ENCODE data around the gene GYPB. TPM values are rescaled to one million over a fixed set of nuclear protein-coding genes. Genes with fewer than 3 reads are reported as not detected.
"Not testable (repeated sequence)": the region's sequence is repeated elsewhere in the genome, so short reads cannot be mapped to it uniquely, and the experiment has no call there.

GYPB gene
- polyA plus RNA-seq, 2 of the 4 experiments (the other 2 are of a cell fraction) = not detected

DNA sequence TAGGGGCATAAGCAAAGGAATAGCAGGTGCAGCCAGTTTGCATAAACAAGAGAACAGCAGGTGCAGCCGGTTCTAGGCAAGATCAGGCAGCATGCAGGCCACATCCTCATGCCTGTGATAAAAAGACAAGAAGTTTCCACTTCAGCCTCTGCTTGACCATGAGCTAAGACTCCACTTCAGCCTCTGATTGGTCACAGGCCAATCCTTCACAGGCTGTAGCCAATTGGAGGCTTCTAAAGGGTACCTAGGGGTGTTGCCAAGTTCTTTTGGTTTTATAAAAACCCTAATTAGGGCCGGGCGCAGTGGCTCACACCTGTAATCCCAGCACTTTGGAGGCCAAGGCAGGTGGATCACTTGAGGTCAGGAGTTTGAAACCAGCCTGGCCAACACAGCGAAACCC, 23.0 kb downstream of the GYPB start:
- H3K27ac ChIP-seq; DNase-seq (ENCODE audit: low read depth in 1 of 2, low spot score in 1 of 2); POLR2A ChIA-PET; ATAC-seq; H3K9me3 ChIP-seq; H3K4me3 ChIP-seq; FAIRE-seq; H3K4me2 ChIP-seq; H3K4me1 ChIP-seq; CTCF ChIA-PET: not testable (repeated sequence)
- WGBS (ENCODE audit: missing lambda C conversion rate) = 10% methylated on average over 1 of the region's 4 CpGs

DNA sequence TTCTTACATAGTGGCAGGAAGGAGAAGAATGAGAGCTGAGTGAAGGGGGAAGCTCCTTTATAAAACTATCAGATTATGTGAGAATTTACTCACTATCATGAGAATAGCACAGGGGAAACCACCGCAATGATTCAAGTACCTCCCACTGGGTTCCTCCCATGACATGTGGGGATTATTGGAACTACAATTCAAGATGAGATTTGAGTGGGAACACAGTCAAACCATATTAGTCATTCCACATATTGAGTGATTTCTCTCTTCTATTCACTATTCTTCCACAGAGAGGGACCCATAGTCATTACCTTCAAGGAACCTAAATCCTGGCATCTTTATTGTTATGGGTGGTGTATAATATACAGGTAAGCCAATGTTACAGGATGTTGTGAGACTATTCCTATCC, 27.4 kb downstream of the GYPB start:
- H3K27ac ChIP-seq; H3K9me3 ChIP-seq; H3K4me3 ChIP-seq; H3K4me1 ChIP-seq; FAIRE-seq; DNase-seq (ENCODE audit: low read depth in 1 of 2, low spot score in 1 of 2); ATAC-seq; H3K4me2 ChIP-seq; POLR2A ChIA-PET; CTCF ChIA-PET: not testable (repeated sequence)
- WGBS (ENCODE audit: missing lambda C conversion rate) = no CpG with 5 or more reads among the region's 1 CpG

DNA sequence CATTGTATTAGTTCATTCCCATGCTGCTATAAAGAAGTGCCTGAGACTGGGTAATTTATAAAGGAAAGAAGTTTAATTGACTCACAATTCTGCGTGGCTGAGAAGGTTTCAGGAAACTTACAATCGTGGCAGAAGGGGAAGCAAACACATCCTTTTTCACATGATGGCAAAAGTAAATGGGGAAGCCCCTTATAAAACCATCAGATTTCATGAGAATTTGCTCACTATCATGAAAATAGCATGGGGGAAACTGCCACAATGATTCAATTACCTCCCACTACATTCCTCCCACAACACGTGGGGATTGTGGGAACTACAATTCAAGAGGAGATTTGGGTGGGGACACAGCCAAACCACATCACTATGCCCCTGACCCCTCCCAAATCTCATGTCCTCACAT, 28.5 kb downstream of the GYPB start:
- ATAC-seq; H3K4me3 ChIP-seq; POLR2A ChIA-PET; FAIRE-seq; CTCF ChIA-PET; DNase-seq (ENCODE audit: low read depth in 1 of 2, low spot score in 1 of 2); H3K4me1 ChIP-seq; H3K9me3 ChIP-seq; H3K4me2 ChIP-seq; H3K27ac ChIP-seq: not testable (repeated sequence)
- WGBS (ENCODE audit: missing lambda C conversion rate) = 0% methylated on average over 3 of the region's 3 CpGs

DNA sequence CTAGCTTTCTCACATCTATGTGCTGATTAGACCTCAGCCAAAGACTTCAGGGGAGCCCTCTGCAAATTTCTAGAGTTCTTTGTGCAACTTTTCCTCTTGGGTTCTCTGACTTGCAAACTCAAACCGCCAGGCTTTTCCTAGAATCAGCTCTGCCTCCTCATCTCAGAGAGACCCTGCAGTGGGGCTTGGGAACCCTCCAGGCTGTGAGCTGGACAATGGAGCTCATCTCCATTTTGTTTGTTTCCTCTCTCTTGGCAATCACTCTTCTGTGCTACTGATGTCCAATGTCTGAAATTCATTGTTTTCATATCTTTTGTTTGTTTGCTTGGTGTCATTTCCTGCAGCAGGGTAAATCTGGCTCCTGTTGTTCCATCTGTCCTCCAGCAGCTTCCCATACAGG, 33.0 kb downstream of the GYPB start:
- ChIA-PET POLR2A (no interaction called here), CTCF (no interaction called here)
- no peaks in the 10 kb centered on the region for H3K4me1 ChIP-seq
- 41% methylated on average over 1 of the region's 1 CpG for WGBS (ENCODE audit: missing lambda C conversion rate)
- H3K9me3 ChIP-seq = no peaks in the 10 kb centered on the region
- no peak for DNase-seq (ENCODE audit: low read depth in 1 of 2, low spot score in 1 of 2)
- ATAC-seq = no peak
- no peak overlapping the region for H3K4me3 ChIP-seq
- H3K4me2 ChIP-seq = no peak overlapping the region
- TF ChIP-seq, protein P1, sequence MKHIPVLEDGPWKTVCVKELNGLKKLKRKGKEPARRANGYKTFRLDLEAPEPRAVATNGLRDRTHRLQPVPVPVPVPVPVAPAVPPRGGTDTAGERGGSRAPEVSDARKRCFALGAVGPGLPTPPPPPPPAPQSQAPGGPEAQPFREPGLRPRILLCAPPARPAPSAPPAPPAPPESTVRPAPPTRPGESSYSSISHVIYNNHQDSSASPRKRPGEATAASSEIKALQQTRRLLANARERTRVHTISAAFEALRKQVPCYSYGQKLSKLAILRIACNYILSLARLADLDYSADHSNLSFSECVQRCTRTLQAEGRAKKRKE (CRISPR knock-in tag; IDR thresholded peaks at IDR 0.05; ENCODE audit: low read depth) = no peak
- TF ChIP-seq TP53 (CRISPR knock-in tag; IDR thresholded peaks at IDR 0.05) = no peak
- no peak for TF ChIP-seq ZFP36 (IDR thresholded peaks at IDR 0.05; ENCODE audit: borderline replicate concordance, partially characterized antibody)
- TF ChIP-seq POLR2AphosphoS2 (conservative IDR thresholded peaks at IDR 0.05; ENCODE audit: low read length) = no peak
- TF ChIP-seq KDM5A (IDR thresholded peaks at IDR 0.05) = no peak
- TF ChIP-seq CHD4 (IDR thresholded peaks at IDR 0.05; ENCODE audit: borderline replicate concordance) = no peak
- TF ChIP-seq ESRRA (IDR thresholded peaks at IDR 0.05; ENCODE audit: borderline replicate concordance, low read length) = no peak
- TF ChIP-seq GATA3 (IDR thresholded peaks at IDR 0.05; ENCODE audit: borderline replicate concordance) = no peak
- TF ChIP-seq MAFK (IDR thresholded peaks at IDR 0.05; ENCODE audit: partially characterized antibody) = no peak
- no peak for TF ChIP-seq FOSB (CRISPR knock-in tag; IDR thresholded peaks at IDR 0.05)
- TF ChIP-seq NFE2L2 (conservative IDR thresholded peaks at IDR 0.05; ENCODE audit: low read length) = no peak
- TF ChIP-seq TFCP2L1 (CRISPR knock-in tag; IDR thresholded peaks at IDR 0.05) = no peak
- TF ChIP-seq RFX5 (IDR thresholded peaks at IDR 0.05) = no peak
- no peak for TF ChIP-seq BHLHE40 (IDR thresholded peaks at IDR 0.05; ENCODE audit: low read depth, low read length)
- TF ChIP-seq KDM1A (IDR thresholded peaks at IDR 0.05; ENCODE audit: low read depth) = no peak
- H3K27ac ChIP-seq = no peak overlapping the region
- no peak for FAIRE-seq

DNA sequence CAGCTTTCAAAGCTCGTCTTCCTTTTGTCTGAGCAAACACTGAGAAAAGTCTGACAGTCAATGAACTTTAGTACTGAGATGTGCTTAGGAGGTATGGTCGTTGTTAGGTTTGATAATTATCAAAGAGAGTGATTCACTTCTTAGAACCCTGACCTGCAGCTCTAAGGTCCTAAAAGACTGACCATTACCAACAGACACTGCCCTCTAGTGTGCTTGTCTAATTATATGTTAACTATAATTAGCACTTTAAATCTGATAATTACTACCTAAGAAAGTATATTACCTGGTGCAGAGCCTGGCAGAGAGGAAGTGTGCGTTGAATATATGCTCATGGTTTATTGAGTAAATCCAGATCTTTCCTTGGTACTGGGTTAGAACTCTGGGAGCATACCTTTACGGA, 38.4 kb downstream of the GYPB start:
- H3K9me3 ChIP-seq; DNase-seq (ENCODE audit: low read depth in 1 of 2, low spot score in 1 of 2); H3K4me3 ChIP-seq; H3K27ac ChIP-seq; POLR2A ChIA-PET; ATAC-seq; H3K4me2 ChIP-seq; CTCF ChIA-PET; H3K4me1 ChIP-seq; FAIRE-seq: not testable (repeated sequence)
- WGBS (ENCODE audit: missing lambda C conversion rate) = 16% methylated on average over 3 of the region's 4 CpGs

DNA sequence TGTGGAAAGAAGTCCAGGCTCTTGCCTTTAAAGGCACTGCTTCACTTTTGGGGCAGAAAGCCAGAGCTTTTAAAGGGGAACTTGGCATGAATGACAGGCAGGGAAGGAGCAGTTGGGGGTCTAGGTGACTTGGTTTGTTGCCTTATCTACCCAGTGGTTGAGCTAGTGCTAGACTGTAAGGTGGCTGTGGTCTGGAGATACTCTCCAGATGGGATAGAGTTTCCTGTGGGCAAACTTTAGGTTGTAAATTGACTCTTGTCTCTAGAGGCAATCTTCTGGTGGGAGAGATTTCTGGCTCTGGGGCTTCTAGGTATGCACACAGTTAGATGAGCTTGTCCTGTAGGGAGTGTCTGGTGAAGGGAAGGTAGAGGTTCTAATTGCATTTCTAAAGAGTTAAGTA, 43.7 kb downstream of the GYPB start:
- CTCF ChIA-PET; POLR2A ChIA-PET; H3K4me3 ChIP-seq; ATAC-seq; H3K4me2 ChIP-seq; FAIRE-seq; H3K27ac ChIP-seq; H3K9me3 ChIP-seq; H3K4me1 ChIP-seq; DNase-seq (ENCODE audit: low read depth in 1 of 2, low spot score in 1 of 2): not testable (repeated sequence)

DNA sequence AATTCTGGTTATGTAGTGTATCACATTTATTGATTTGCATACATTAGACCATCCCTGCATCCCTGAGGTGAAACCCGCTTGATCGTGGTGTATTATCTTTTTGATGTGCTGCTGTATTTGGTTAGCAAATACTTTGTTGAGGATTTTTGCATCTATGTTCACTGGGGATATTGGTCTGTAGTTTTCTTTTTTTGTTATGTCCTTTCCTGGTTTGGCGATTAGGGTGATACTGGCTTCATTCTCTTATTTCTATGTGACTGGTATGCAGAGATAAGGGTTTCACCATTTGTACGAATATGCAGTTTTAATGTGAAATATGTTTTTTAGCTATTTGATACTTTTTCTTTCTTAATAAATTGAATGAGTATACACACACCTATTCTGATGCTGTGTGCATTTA, 45.2 kb downstream of the GYPB start:
- DNase-seq (ENCODE audit: low read depth in 1 of 2, low spot score in 1 of 2); H3K27ac ChIP-seq; POLR2A ChIA-PET; H3K4me1 ChIP-seq; ATAC-seq; FAIRE-seq; H3K4me2 ChIP-seq; CTCF ChIA-PET; H3K9me3 ChIP-seq; H3K4me3 ChIP-seq: not testable (repeated sequence)
- 11% methylated on average over 4 of the region's 4 CpGs for WGBS (ENCODE audit: missing lambda C conversion rate)

All from A549 (cell line).